Thyroid gland (tissue), 4 donors: ENCODE results near the gene MRPL14.

Source experiments
- POLR2A ChIP-seq, 2 donors: fragments of 450-650 bp; IDR thresholded peaks; one replicate each; pipeline ENCODE4 v1.6.1; 2017; ENCODE audit warnings: antibody characterized with exemption in 2 of 2, mild to moderate bottlenecking in 2 of 2, moderate library complexity in 1 of 2
- TF ChIP-seq, protein P1 (sequence below), 6 experiments: fragments of 200-600 bp in 3 of 6; fragments of 450-650 bp in 3 of 6; sonication (generic) in 3 of 6; IDR thresholded peaks; one replicate each; pipeline ENCODE4 v1.5.1; 2016 to 2019; ENCODE audit warnings: antibody characterized with exemption in 6 of 6, mild to moderate bottlenecking in 2 of 6, inconsistent platforms in 1 of 6, moderate library complexity in 1 of 6

- TF ChIP-seq POLR2A (IDR thresholded peaks at IDR 0.05) = no peak
- TF ChIP-seq, protein P1, sequence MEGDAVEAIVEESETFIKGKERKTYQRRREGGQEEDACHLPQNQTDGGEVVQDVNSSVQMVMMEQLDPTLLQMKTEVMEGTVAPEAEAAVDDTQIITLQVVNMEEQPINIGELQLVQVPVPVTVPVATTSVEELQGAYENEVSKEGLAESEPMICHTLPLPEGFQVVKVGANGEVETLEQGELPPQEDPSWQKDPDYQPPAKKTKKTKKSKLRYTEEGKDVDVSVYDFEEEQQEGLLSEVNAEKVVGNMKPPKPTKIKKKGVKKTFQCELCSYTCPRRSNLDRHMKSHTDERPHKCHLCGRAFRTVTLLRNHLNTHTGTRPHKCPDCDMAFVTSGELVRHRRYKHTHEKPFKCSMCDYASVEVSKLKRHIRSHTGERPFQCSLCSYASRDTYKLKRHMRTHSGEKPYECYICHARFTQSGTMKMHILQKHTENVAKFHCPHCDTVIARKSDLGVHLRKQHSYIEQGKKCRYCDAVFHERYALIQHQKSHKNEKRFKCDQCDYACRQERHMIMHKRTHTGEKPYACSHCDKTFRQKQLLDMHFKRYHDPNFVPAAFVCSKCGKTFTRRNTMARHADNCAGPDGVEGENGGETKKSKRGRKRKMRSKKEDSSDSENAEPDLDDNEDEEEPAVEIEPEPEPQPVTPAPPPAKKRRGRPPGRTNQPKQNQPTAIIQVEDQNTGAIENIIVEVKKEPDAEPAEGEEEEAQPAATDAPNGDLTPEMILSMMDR (IDR thresholded peaks at IDR 0.05) = no peak
Observed at GRCh38 chr6:44161997-44162338, 34.7 kb upstream of the MRPL14 start.
